HepG2 (cell line): ENCODE results near the gene SAAL1. TPM values are rescaled to one million over a fixed set of nuclear protein-coding genes. Genes with fewer than 3 reads are reported as not detected.

Source experiments
- ARHGAP35 ChIP-seq: sonication (generic); formaldehyde crosslinking; IDR thresholded peaks from 2 replicates; pipeline ENCODE4 v1.9.0; 2022; ENCODE audit warnings: mild to moderate bottlenecking, inconsistent platforms, moderate library complexity, missing genetic modification reagents, borderline replicate concordance
- ARID2 ChIP-seq: sonication (generic); formaldehyde crosslinking; IDR thresholded peaks from 2 replicates; pipeline ENCODE4 v1.8.1; 2022; ENCODE audit warnings: mild to moderate bottlenecking, missing genetic modification reagents, borderline replicate concordance
- KDM2A ChIP-seq: sonication (generic); formaldehyde crosslinking; IDR thresholded peaks from 2 replicates; pipeline ENCODE4 v1.4.0; 2020; ENCODE audit warnings: low read depth, missing genetic modification reagents, borderline replicate concordance
- MEIS1 ChIP-seq: sonication (generic); formaldehyde crosslinking; IDR thresholded peaks from 2 replicates; pipeline ENCODE4 v1.9.0; 2021; ENCODE audit warnings: mild to moderate bottlenecking, missing genetic modification reagents, moderate library complexity, borderline replicate concordance
- REPIN1 ChIP-seq: sonication (generic); formaldehyde crosslinking; IDR thresholded peaks from 2 replicates; pipeline ENCODE4 v1.8.0; 2022; ENCODE audit warnings: missing genetic modification reagents, low read depth, mild to moderate bottlenecking, borderline replicate concordance
- SP4 ChIP-seq: sonication (generic); formaldehyde crosslinking; IDR thresholded peaks from 2 replicates; pipeline ENCODE4 v1.8.1; 2023; ENCODE audit warnings: mild to moderate bottlenecking, missing genetic modification reagents
- ZFP36 ChIP-seq: fragments of 150-350 bp; IDR thresholded peaks from 2 replicates; pipeline ENCODE4 v1.6.1; 2018; ENCODE audit warnings: borderline replicate concordance, low read length, low read depth; ENCODE audit not compliant: partially characterized antibody
- ZKSCAN8 ChIP-seq: IDR thresholded peaks from 2 replicates; pipeline ENCODE4 v1.6.1; 2016; ENCODE audit warnings: borderline replicate concordance, missing genetic modification reagents, missing compliant biosample characterization
- ZNF484 ChIP-seq: sonication (generic); formaldehyde crosslinking; IDR thresholded peaks from 2 replicates; pipeline ENCODE4 v1.5.1; 2020; ENCODE audit warnings: mild to moderate bottlenecking, low read depth, missing genetic modification reagents, borderline replicate concordance
- ZNF558 ChIP-seq: sonication (generic); formaldehyde crosslinking; IDR thresholded peaks from 2 replicates; pipeline ENCODE4 v1.9.0; 2022; ENCODE audit warnings: mild to moderate bottlenecking, missing genetic modification reagents, borderline replicate concordance
- ZSCAN31 ChIP-seq: sonication (generic); formaldehyde crosslinking; IDR thresholded peaks from 2 replicates; pipeline ENCODE4 v1.5.0; 2020; ENCODE audit warnings: low read depth, mild to moderate bottlenecking, missing genetic modification reagents
- polyA plus RNA-seq, 8 experiments: library from polyadenylated mRNA; depleted of rRNA in 3 of 8; stranded (reverse) in 7 of 8; unstranded in 1 of 8; fragments of >200 nt; fragmentation: Illumina TruSeq in 4 of 8; extraction: Trizol in 4 of 8; gene quantifications; 2 replicates each; pipeline versions ENCODE4 v1.2.1 to v1.2.3, GENCODE V29; 2011 to 2016; ENCODE audit warnings: low read depth in 4 of 8, missing spikeins in 1 of 8, mixed read lengths in 1 of 8; ENCODE audit not compliant: insufficient read depth in 1 of 8
- total RNA-seq, 5 experiments: library from RNA; depleted of rRNA; stranded (reverse); fragments of >200 nt; fragmentation: Illumina TruSeq; extraction: Trizol; gene quantifications; 2 replicates each; pipeline ENCODE4 v1.2.3, GENCODE V29; 2016; ENCODE audit warnings: low read depth in 1 of 5
- TF ChIP-seq, protein P1 (sequence below): sonication (generic); formaldehyde crosslinking; IDR thresholded peaks from 2 replicates; pipeline ENCODE4 v1.5.1; 2020; ENCODE audit warnings: mild to moderate bottlenecking, moderate library complexity, missing genetic modification reagents
- TF ChIP-seq, protein P2 (sequence below): sonication (generic); formaldehyde crosslinking; IDR thresholded peaks from 2 replicates; pipeline ENCODE4 v1.8.1; 2022; ENCODE audit warnings: mild to moderate bottlenecking, missing genetic modification reagents
- TF ChIP-seq, protein P3 (sequence below): sonication (generic); formaldehyde crosslinking; IDR thresholded peaks from 2 replicates; pipeline ENCODE4 v1.8.1; 2023; ENCODE audit warnings: missing genetic modification reagents, mild to moderate bottlenecking, borderline replicate concordance
- TF ChIP-seq, protein P4 (sequence below): sonication (generic); formaldehyde crosslinking; IDR thresholded peaks from 2 replicates; pipeline ENCODE4 v1.5.1; 2020; ENCODE audit warnings: missing genetic modification reagents, mild to moderate bottlenecking, borderline replicate concordance
- TF ChIP-seq, protein P5 (sequence below): sonication (generic); formaldehyde crosslinking; IDR thresholded peaks from 2 replicates; pipeline ENCODE4 v1.4.0; 2020; ENCODE audit warnings: missing genetic modification reagents, borderline replicate concordance
- TF ChIP-seq, protein P6 (sequence below): sonication (generic); formaldehyde crosslinking; IDR thresholded peaks from 2 replicates; pipeline ENCODE4 v1.4.0; 2020; ENCODE audit warnings: missing genetic modification reagents, borderline replicate concordance

The SAAL1 gene
- total and polyA plus RNA-seq, 2 of the 13 experiments (the other 11 are each of a cell fraction or from before 2014, with no cell fraction given): 16.5 to 46.0 TPM

DNA sequence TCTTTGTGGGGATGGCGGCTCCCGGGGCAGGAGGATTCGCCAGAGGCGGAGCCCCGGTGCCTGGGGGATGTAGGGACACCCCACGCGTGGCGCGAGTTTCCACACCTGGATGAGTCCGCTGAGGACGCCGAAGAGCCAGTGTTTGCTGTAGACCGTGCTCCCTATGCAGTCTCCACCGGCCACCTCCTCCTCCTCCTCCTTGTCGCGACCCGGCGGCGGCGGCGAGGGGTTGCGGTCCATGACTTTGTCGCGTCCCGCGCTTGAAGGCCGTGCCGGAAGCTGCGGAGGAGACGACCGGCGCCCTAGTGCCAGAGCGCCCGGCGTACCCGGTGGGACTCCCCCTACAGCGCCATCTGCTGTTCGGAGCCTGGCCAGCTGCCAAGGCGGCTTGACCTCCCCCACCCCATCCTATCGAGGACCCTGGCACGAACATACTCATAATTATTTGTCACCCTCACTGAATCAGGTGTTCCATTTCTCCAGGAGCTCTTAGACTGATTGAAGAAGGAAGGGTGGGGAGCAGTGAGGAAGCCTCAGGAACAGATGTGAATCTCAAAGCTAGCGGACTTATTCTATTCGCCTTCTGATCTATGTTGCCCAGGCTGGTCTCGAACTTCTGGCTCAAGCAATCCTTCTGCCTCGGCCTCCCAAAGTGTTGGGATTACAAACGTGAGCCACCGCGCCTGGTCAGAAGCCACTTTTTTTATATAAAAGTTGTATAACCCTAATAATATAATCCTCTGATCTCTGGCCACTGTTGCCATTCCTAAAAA lies at the start of gene SAAL1 (continued):
- TF ChIP-seq, protein P1, sequence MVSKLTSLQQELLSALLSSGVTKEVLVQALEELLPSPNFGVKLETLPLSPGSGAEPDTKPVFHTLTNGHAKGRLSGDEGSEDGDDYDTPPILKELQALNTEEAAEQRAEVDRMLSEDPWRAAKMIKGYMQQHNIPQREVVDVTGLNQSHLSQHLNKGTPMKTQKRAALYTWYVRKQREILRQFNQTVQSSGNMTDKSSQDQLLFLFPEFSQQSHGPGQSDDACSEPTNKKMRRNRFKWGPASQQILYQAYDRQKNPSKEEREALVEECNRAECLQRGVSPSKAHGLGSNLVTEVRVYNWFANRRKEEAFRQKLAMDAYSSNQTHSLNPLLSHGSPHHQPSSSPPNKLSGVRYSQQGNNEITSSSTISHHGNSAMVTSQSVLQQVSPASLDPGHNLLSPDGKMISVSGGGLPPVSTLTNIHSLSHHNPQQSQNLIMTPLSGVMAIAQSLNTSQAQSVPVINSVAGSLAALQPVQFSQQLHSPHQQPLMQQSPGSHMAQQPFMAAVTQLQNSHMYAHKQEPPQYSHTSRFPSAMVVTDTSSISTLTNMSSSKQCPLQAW: peak; percentile 66
- TF ChIP-seq ARID2 (CRISPR knock-in tag) (0 out of 2 replicates have a peak, but pooled peaks have one; percentile 32), ARHGAP35 (CRISPR knock-in tag) (no peak; the same call in 1 of the 2 replicates), ZNF558 (CRISPR knock-in tag) (peak; percentile 90; the same call in 1 of the 2 replicates), REPIN1 (CRISPR knock-in tag) (peak; percentile 38; the same call in 1 of the 2 replicates), ZFP36 (no peak), ZNF484 (no peak), KDM2A (CRISPR knock-in tag) (peak; percentile 97), SP4 (CRISPR knock-in tag) (peak; percentile 77; the same call in 1 of the 2 replicates), ZKSCAN8 (CRISPR knock-in tag) (peak; percentile 41; the same call in 1 of the 2 replicates), ZSCAN31 (CRISPR knock-in tag) (peak; percentile 84), MEIS1 (CRISPR knock-in tag) (peak; percentile 59; the same call in 1 of the 2 replicates)
- TF ChIP-seq, protein P2, sequence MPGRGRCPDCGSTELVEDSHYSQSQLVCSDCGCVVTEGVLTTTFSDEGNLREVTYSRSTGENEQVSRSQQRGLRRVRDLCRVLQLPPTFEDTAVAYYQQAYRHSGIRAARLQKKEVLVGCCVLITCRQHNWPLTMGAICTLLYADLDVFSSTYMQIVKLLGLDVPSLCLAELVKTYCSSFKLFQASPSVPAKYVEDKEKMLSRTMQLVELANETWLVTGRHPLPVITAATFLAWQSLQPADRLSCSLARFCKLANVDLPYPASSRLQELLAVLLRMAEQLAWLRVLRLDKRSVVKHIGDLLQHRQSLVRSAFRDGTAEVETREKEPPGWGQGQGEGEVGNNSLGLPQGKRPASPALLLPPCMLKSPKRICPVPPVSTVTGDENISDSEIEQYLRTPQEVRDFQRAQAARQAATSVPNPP (CRISPR knock-in tag): no peak
- TF ChIP-seq, protein P3, sequence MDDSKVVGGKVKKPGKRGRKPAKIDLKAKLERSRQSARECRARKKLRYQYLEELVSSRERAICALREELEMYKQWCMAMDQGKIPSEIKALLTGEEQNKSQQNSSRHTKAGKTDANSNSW (CRISPR knock-in tag): no peak
- TF ChIP-seq, protein P4, sequence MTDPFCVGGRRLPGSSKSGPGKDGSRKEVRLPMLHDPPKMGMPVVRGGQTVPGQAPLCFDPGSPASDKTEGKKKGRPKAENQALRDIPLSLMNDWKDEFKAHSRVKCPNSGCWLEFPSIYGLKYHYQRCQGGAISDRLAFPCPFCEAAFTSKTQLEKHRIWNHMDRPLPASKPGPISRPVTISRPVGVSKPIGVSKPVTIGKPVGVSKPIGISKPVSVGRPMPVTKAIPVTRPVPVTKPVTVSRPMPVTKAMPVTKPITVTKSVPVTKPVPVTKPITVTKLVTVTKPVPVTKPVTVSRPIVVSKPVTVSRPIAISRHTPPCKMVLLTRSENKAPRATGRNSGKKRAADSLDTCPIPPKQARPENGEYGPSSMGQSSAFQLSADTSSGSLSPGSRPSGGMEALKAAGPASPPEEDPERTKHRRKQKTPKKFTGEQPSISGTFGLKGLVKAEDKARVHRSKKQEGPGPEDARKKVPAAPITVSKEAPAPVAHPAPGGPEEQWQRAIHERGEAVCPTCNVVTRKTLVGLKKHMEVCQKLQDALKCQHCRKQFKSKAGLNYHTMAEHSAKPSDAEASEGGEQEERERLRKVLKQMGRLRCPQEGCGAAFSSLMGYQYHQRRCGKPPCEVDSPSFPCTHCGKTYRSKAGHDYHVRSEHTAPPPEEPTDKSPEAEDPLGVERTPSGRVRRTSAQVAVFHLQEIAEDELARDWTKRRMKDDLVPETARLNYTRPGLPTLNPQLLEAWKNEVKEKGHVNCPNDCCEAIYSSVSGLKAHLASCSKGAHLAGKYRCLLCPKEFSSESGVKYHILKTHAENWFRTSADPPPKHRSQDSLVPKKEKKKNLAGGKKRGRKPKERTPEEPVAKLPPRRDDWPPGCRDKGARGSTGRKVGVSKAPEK (CRISPR knock-in tag): no peak
- TF ChIP-seq, protein P5, sequence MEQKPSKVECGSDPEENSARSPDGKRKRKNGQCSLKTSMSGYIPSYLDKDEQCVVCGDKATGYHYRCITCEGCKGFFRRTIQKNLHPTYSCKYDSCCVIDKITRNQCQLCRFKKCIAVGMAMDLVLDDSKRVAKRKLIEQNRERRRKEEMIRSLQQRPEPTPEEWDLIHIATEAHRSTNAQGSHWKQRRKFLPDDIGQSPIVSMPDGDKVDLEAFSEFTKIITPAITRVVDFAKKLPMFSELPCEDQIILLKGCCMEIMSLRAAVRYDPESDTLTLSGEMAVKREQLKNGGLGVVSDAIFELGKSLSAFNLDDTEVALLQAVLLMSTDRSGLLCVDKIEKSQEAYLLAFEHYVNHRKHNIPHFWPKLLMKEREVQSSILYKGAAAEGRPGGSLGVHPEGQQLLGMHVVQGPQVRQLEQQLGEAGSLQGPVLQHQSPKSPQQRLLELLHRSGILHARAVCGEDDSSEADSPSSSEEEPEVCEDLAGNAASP: no peak
- TF ChIP-seq, protein P6, sequence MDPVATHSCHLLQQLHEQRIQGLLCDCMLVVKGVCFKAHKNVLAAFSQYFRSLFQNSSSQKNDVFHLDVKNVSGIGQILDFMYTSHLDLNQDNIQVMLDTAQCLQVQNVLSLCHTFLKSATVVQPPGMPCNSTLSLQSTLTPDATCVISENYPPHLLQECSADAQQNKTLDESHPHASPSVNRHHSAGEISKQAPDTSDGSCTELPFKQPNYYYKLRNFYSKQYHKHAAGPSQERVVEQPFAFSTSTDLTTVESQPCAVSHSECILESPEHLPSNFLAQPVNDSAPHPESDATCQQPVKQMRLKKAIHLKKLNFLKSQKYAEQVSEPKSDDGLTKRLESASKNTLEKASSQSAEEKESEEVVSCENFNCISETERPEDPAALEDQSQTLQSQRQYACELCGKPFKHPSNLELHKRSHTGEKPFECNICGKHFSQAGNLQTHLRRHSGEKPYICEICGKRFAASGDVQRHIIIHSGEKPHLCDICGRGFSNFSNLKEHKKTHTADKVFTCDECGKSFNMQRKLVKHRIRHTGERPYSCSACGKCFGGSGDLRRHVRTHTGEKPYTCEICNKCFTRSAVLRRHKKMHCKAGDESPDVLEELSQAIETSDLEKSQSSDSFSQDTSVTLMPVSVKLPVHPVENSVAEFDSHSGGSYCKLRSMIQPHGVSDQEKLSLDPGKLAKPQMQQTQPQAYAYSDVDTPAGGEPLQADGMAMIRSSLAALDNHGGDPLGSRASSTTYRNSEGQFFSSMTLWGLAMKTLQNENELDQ (CRISPR knock-in tag): peak; percentile 59; the same call in 1 of the 2 replicates
